ENCODE results near the gene SPATA16. TPM values are rescaled to one million over a fixed set of nuclear protein-coding genes. Genes with fewer than 3 reads are reported as not detected.
"Not testable (repeated sequence)": the region's sequence is repeated elsewhere in the genome, so short reads cannot be mapped to it uniquely, and the experiment has no call there.

SPATA16 gene
- total and polyA plus RNA-seq, 2 donors (not counting 3 experiments of a cell fraction or from before 2014, with no cell fraction given), result not detected

DNA sequence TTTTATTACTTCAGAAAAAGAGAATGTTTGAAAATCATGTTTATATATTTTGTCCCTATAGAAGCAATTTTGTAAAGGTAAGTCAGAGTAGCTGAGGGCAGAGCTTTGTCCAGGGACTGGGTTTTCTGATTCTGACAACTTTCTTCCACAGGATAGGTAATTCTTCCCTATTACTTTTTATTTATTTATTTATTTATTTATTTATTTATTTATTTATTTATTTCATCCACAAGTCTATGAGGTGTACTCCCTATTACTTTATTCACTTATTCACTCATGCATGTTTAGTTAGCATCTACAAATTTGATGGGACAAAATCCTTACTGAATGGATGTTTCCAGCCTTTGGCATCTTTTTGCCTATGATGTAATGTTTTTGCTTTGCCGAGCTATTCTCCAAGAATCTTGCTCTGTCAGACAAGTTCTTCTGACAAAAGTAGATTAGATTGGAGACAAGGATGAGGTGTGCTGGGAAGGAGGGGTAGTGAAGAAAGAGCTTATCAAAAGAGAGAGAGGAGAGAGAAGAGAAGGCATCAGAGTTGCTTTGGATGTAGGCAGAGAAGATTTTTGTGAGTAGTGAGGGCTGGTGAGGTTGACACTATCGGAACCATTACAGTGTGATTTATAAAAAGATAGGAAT is 119.4 kb downstream of the SPATA16 start:
- H3K9me3 ChIP-seq (replicated peaks; ENCODE audit: control insufficient read depth, insufficient read depth, low read length), result no peaks in the 10 kb centered on the region
- no peaks in the 10 kb centered on the region for H3K9me1 ChIP-seq (replicated peaks; ENCODE audit: control insufficient read depth, extremely low read depth, insufficient read depth, low read length)
- TF ChIP-seq, protein P1, sequence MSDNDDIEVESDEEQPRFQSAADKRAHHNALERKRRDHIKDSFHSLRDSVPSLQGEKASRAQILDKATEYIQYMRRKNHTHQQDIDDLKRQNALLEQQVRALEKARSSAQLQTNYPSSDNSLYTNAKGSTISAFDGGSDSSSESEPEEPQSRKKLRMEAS (IDR thresholded peaks at IDR 0.05; ENCODE audit: insufficient read depth, insufficient read length), result no peak
- FAIRE-seq (no peak), DNase-seq (ENCODE audit: low read depth, low spot score) (no peak)
- dilution Hi-C loops (cut with MboI; ENCODE audit: extremely low pct_ligation_motif_present, low sequenced_read_pairs) (no loop called here), intact Hi-C loops (cut with micrococcal nuclease) (no loop called here)
- CTCF ChIA-PET, result no interaction called here
- no TSS peak for BruUV-seq (replicated peaks)
- no peak overlapping the region for H3K9ac ChIP-seq (replicated peaks; ENCODE audit: extremely low read depth, insufficient read depth, low read length)
- H3K36me3 ChIP-seq (ENCODE audit: control insufficient read depth in 2 of 2, extremely low read depth in 1 of 2, insufficient read depth in 2 of 2, low read length in 2 of 2), result no peaks in the 10 kb centered on the region
- no peak overlapping the region for H3K4me3 ChIP-seq (replicated peaks in 1 of 3; ENCODE audit: insufficient read depth in 1 of 3, low read depth in 1 of 3, low read length in 3 of 3)
- no peaks in the 10 kb centered on the region for H3K27me3 ChIP-seq (ENCODE audit: control insufficient read depth in 2 of 2, insufficient read depth in 2 of 2, low read length in 2 of 2)
- no peak overlapping the region for H3K27ac ChIP-seq (ENCODE audit: insufficient read depth, low read depth, low read length)
- H3K79me2 ChIP-seq (ENCODE audit: control insufficient read depth, insufficient read depth, low read length), result no peaks in the 10 kb centered on the region
- no peak overlapping the region for H2AFZ ChIP-seq (ENCODE audit: low read depth, low read length)
- POLR2A ChIA-PET, result no interaction called here
- no peak overlapping the region for H3K4me2 ChIP-seq (ENCODE audit: insufficient read depth, low read length)
- H3K4me1 ChIP-seq (ENCODE audit: control insufficient read depth, extremely low read depth, insufficient read depth, low read length), result no peaks in the 10 kb centered on the region
- no peaks in the 10 kb centered on the region for H4K20me1 ChIP-seq (replicated peaks; ENCODE audit: control insufficient read depth, extremely low read depth, insufficient read depth, low read length)

DNA sequence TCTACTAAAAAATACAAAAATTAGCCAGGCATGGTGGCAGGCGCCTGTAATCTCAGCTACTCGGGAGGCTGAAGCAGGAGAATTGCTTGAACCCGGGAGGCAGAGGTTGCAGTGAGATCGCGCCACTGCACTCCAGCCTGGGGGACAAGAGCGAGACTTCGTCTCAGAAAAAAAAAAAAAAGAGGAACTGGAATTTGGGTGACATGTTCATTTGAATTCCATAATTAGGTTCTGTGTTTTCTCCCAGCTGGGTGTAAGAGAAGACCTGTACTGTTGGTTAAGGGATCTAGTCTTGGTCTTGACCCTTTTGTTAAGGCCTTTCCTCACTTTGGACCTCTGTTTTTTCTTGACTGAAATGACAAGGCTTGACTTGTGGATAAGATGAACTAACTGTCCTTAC is 120.9 kb downstream of the SPATA16 start:
- H3K4me3 ChIP-seq (replicated peaks in 1 of 3; ENCODE audit: insufficient read depth in 1 of 3, low read depth in 1 of 3, low read length in 3 of 3); dilution Hi-C loops (cut with MboI; ENCODE audit: extremely low pct_ligation_motif_present, low sequenced_read_pairs); H3K4me1 ChIP-seq (ENCODE audit: control insufficient read depth, extremely low read depth, insufficient read depth, low read length); H3K9ac ChIP-seq (replicated peaks; ENCODE audit: extremely low read depth, insufficient read depth, low read length); H3K9me1 ChIP-seq (replicated peaks; ENCODE audit: control insufficient read depth, extremely low read depth, insufficient read depth, low read length); POLR2A ChIA-PET; intact Hi-C loops (cut with micrococcal nuclease); H3K27me3 ChIP-seq (ENCODE audit: control insufficient read depth in 2 of 2, insufficient read depth in 2 of 2, low read length in 2 of 2); H3K79me2 ChIP-seq (ENCODE audit: control insufficient read depth, insufficient read depth, low read length); DNase-seq (ENCODE audit: low read depth, low spot score); H3K36me3 ChIP-seq (ENCODE audit: control insufficient read depth in 2 of 2, extremely low read depth in 1 of 2, insufficient read depth in 2 of 2, low read length in 2 of 2); FAIRE-seq; H2AFZ ChIP-seq (ENCODE audit: low read depth, low read length); H3K27ac ChIP-seq (ENCODE audit: insufficient read depth, low read depth, low read length); H4K20me1 ChIP-seq (replicated peaks; ENCODE audit: control insufficient read depth, extremely low read depth, insufficient read depth, low read length); H3K9me3 ChIP-seq (replicated peaks; ENCODE audit: control insufficient read depth, insufficient read depth, low read length); BruUV-seq (replicated peaks); H3K4me2 ChIP-seq (ENCODE audit: insufficient read depth, low read length): not testable (repeated sequence)
- CTCF ChIA-PET, result interaction anchor here (1.2 kb wide), 1 partner anchor 184 kb away, joined by 4 read pairs; no protein-coding TSS in a partner anchor
